Loucy (cell line): ENCODE results near the gene CASP12.

Experiments used
- H2AFZ ChIP-seq: fragments of 200-600 bp; sonication (generic); 2 replicates; pipeline ENCODE4 v1.6.0; 2016; ENCODE audit warnings: antibody characterized with exemption, mild to moderate bottlenecking, low read length, moderate library complexity
- H3F3A ChIP-seq: fragments of 200-600 bp; 2 replicates; pipeline ENCODE4 v1.6.0; 2016; ENCODE audit warnings: antibody characterized with exemption, low read depth, mild to moderate bottlenecking
- H3K27me3 ChIP-seq: fragments of 200-600 bp; sonication (generic); 2 replicates; pipeline ENCODE4 v1.6.1; 2014; ENCODE audit warnings: low read length, mild to moderate bottlenecking; ENCODE audit not compliant: insufficient read depth, poor library complexity, severe bottlenecking
- H3K36me3 ChIP-seq: fragments of 200-600 bp; sonication (generic); 2 replicates; pipeline ENCODE4 v1.6.1; 2016; ENCODE audit warnings: low read length; ENCODE audit not compliant: insufficient read depth
- H3K4me1 ChIP-seq: fragments of 200-600 bp; sonication (generic); 2 replicates; pipeline ENCODE4 v1.5.1; 2014; ENCODE audit warnings: low read length, mild to moderate bottlenecking; ENCODE audit not compliant: insufficient read depth, poor library complexity, severe bottlenecking
- H3K4me2 ChIP-seq: fragments of 200-600 bp; sonication (generic); 2 replicates; pipeline ENCODE4 v1.6.0; 2014; ENCODE audit warnings: antibody characterized with exemption, low read length, low read depth, mild to moderate bottlenecking; ENCODE audit not compliant: poor library complexity, severe bottlenecking
- H3K4me3 ChIP-seq: fragments of 200-600 bp; sonication (generic); 2 replicates; pipeline ENCODE4 v1.5.1; 2014; ENCODE audit warnings: low read length, mild to moderate bottlenecking, mixed read lengths; ENCODE audit not compliant: poor library complexity, severe bottlenecking
- H3K79me2 ChIP-seq: fragments of 200-600 bp; sonication (generic); 2 replicates; pipeline ENCODE4 v1.6.1; 2014; ENCODE audit warnings: low read length; ENCODE audit not compliant: insufficient read depth
- H3K9ac ChIP-seq: fragments of 200-600 bp; sonication (generic); 2 replicates; pipeline ENCODE4 v1.6.0; 2014; ENCODE audit warnings: mild to moderate bottlenecking, low read depth, low read length, moderate library complexity; ENCODE audit not compliant: poor library complexity, severe bottlenecking
- H3K9me2 ChIP-seq: fragments of 200-600 bp; sonication (generic); replicated peaks from 2 replicates; pipeline ENCODE4 v1.6.1; 2016; ENCODE audit warnings: low read depth, low read length, mixed read lengths
- H3K9me3 ChIP-seq: fragments of 200-600 bp; sonication (generic); 2 replicates; pipeline ENCODE4 v1.6.1; 2014; ENCODE audit warnings: mild to moderate bottlenecking, antibody characterized with exemption, low read length, low read depth; ENCODE audit not compliant: insufficient read depth
- H4K20me1 ChIP-seq: fragments of 200-600 bp; sonication (generic); 2 replicates; pipeline ENCODE4 v1.6.0; 2014; ENCODE audit warnings: antibody characterized with exemption, low read length, mild to moderate bottlenecking; ENCODE audit not compliant: insufficient read depth, poor library complexity, severe bottlenecking
- CTCF ChIP-seq: fragments of 200-600 bp; sonication (generic); conservative IDR thresholded peaks from 2 replicates; pipeline ENCODE4 v1.5.1; 2014; ENCODE audit warnings: mild to moderate bottlenecking, antibody characterized with exemption, low read length
- EZH2phosphoT487 ChIP-seq: fragments of 200-600 bp; IDR thresholded peaks from 2 replicates; pipeline ENCODE4 v1.6.1; 2018; ENCODE audit warnings: antibody characterized with exemption, mild to moderate bottlenecking, moderate library complexity, borderline replicate concordance

The CASP12 gene

GRCh38 chr11:104858882-104859775 is 39.1 kb downstream of the CASP12 start:
- Histone ChIP-seq H3K4me3 (no peak overlapping the region), H3K9me3 (no peaks in the 10 kb centered on the region), H3K4me2 (peak overlapping the region; percentile 12), H3K27me3 (no peaks in the 10 kb centered on the region), H4K20me1 (no peaks in the 10 kb centered on the region), H3K36me3 (no peaks in the 10 kb centered on the region), H3K79me2 (no peaks in the 10 kb centered on the region), H3K9me2 (no peaks in the 10 kb centered on the region), H3F3A (no peaks in the 10 kb centered on the region), H3K9ac (no peak overlapping the region), H3K4me1 (peaks cover 17% of the 10 kb centered on the region), H2AFZ (peak overlapping the region; percentile 61)
- TF ChIP-seq CTCF (no peak), EZH2phosphoT487 (no peak)

GRCh38 chr11:104856607-104857006 is 41.7 kb downstream of the CASP12 start:
- Histone ChIP-seq H3K79me2 (no peaks in the 10 kb centered on the region), H3K9me3 (no peaks in the 10 kb centered on the region), H4K20me1 (no peaks in the 10 kb centered on the region), H3K36me3 (no peaks in the 10 kb centered on the region), H3K9me2 (no peaks in the 10 kb centered on the region), H3K4me2 (no peak overlapping the region), H3F3A (no peaks in the 10 kb centered on the region), H2AFZ (no peak overlapping the region), H3K4me1 (peaks cover 17% of the 10 kb centered on the region), H3K27me3 (no peaks in the 10 kb centered on the region), H3K9ac (no peak overlapping the region), H3K4me3 (no peak overlapping the region)
- no peak for TF ChIP-seq CTCF
- no peak for TF ChIP-seq EZH2phosphoT487

GRCh38 chr11:104855965-104856364 is 42.3 kb downstream of the CASP12 start:
- no peaks in the 10 kb centered on the region for H3F3A ChIP-seq
- H3K9ac ChIP-seq: no peak overlapping the region
- no peaks in the 10 kb centered on the region for H3K9me3 ChIP-seq
- no peaks in the 10 kb centered on the region for H4K20me1 ChIP-seq
- H2AFZ ChIP-seq: no peak overlapping the region
- peaks cover 17% of the 10 kb centered on the region for H3K4me1 ChIP-seq
- H3K9me2 ChIP-seq: no peaks in the 10 kb centered on the region
- H3K36me3 ChIP-seq: no peaks in the 10 kb centered on the region
- no peak overlapping the region for H3K4me3 ChIP-seq
- no peak overlapping the region for H3K4me2 ChIP-seq
- H3K27me3 ChIP-seq: no peaks in the 10 kb centered on the region
- no peak for TF ChIP-seq EZH2phosphoT487
- no peak for TF ChIP-seq CTCF
- no peaks in the 10 kb centered on the region for H3K79me2 ChIP-seq
